ENCODE results near the gene CLCA1.
A peak's percentile ranks its signal among the peaks of the same experiment; 100 is the strongest.

The CLCA1 gene

GRCh38 chr1:86507935-86508582, 39.3 kb downstream of the CLCA1 start:
- Histone ChIP-seq H3K18ac (ENCODE audit: low read length) (no peak overlapping the region), H3K4me1 (ENCODE audit: control insufficient read depth in 1 of 2, insufficient read depth in 2 of 2, low read length in 2 of 2) (peaks cover 8% of the 10 kb centered on the region in 2 experiments), H3K79me2 (ENCODE audit: control insufficient read depth, insufficient read depth, low read length, poor library complexity) (peaks cover 2% of the 10 kb centered on the region), H3K4ac (ENCODE audit: low read depth, low read length) (no peak overlapping the region), H4K12ac (ENCODE audit: low read depth, low read length) (no peak overlapping the region), H3K4me3 (ENCODE audit: low read depth, low read length) (no peak overlapping the region), H3K4me2 (ENCODE audit: low read length) (no peak overlapping the region), H2BK5ac (ENCODE audit: low read depth, low read length, poor library complexity) (no peak overlapping the region), H3K23ac (ENCODE audit: low read length) (no peak overlapping the region), H4K91ac (ENCODE audit: low read depth, low read length) (no peak overlapping the region), H3K79me1 (ENCODE audit: low read length) (peaks cover 11% of the 10 kb centered on the region), H3K14ac (ENCODE audit: low read length) (no peak overlapping the region), H3K9ac (ENCODE audit: low read length) (no peak overlapping the region), H3K27ac (ENCODE audit: low read depth, low read length) (no peak overlapping the region), H3K9me3 (ENCODE audit: insufficient read depth, low read depth, low read length) (no peaks in the 10 kb centered on the region), H3K36me3 (ENCODE audit: control insufficient read depth in 1 of 2, insufficient read depth in 2 of 2, low read length in 2 of 2) (no peaks in the 10 kb centered on the region), H2BK120ac (ENCODE audit: insufficient read depth, low read length, poor library complexity) (no peak overlapping the region), H2BK12ac (ENCODE audit: low read length) (no peak overlapping the region), H3K27me3 (ENCODE audit: insufficient read depth, low read length) (no peaks in the 10 kb centered on the region), H2AFZ (ENCODE audit: insufficient read depth, low read length, poor library complexity) (no peak overlapping the region), H2AK5ac (ENCODE audit: low read length) (no peak overlapping the region), H4K8ac (ENCODE audit: low read depth, low read length) (no peak overlapping the region)
- WGBS (ENCODE audit: extremely low coverage, insufficient coverage, insufficient read length), result no CpG with 5 or more reads among the region's 13 CpGs
- DNase-seq, result peak in 1 of 2 donors; percentile 39

GRCh38 chr1:86508583-86508969, 39.8 kb downstream of the CLCA1 start:
- H3K4ac ChIP-seq (ENCODE audit: low read depth, low read length), result no peak overlapping the region
- no peak overlapping the region for H3K18ac ChIP-seq (ENCODE audit: low read length)
- H3K9ac ChIP-seq (ENCODE audit: low read length), result no peak overlapping the region
- no peak overlapping the region for H2AFZ ChIP-seq (ENCODE audit: insufficient read depth, low read length, poor library complexity)
- H2BK5ac ChIP-seq (ENCODE audit: low read depth, low read length, poor library complexity), result no peak overlapping the region
- no peaks in the 10 kb centered on the region for H3K27me3 ChIP-seq (ENCODE audit: insufficient read depth, low read length)
- H3K23ac ChIP-seq (ENCODE audit: low read length), result no peak overlapping the region
- WGBS (ENCODE audit: extremely low coverage, insufficient coverage, insufficient read length), result no CpG with 5 or more reads among the region's 2 CpGs
- no peak overlapping the region for H3K4me3 ChIP-seq (ENCODE audit: low read depth, low read length)
- DNase-seq, result peak in 1 of 2 donors; percentile 74
- no peak overlapping the region for H4K91ac ChIP-seq (ENCODE audit: low read depth, low read length)
- no peak overlapping the region for H3K14ac ChIP-seq (ENCODE audit: low read length)
- H4K12ac ChIP-seq (ENCODE audit: low read depth, low read length), result no peak overlapping the region
- H4K8ac ChIP-seq (ENCODE audit: low read depth, low read length), result no peak overlapping the region
- peaks cover 6% of the 10 kb centered on the region for H3K79me1 ChIP-seq (ENCODE audit: low read length)
- H2AK5ac ChIP-seq (ENCODE audit: low read length), result no peak overlapping the region
- H3K4me2 ChIP-seq (ENCODE audit: low read length), result no peak overlapping the region
- peaks cover under 1% of the 10 kb centered on the region for H3K79me2 ChIP-seq (ENCODE audit: control insufficient read depth, insufficient read depth, low read length, poor library complexity)
- H2BK12ac ChIP-seq (ENCODE audit: low read length), result no peak overlapping the region
- no peaks in the 10 kb centered on the region for H3K9me3 ChIP-seq (ENCODE audit: insufficient read depth, low read depth, low read length)
- H3K4me1 ChIP-seq (ENCODE audit: control insufficient read depth in 1 of 2, insufficient read depth in 2 of 2, low read length in 2 of 2), result peaks cover 3% of the 10 kb centered on the region in 2 experiments
- no peak overlapping the region for H2BK120ac ChIP-seq (ENCODE audit: insufficient read depth, low read length, poor library complexity)
- H3K27ac ChIP-seq (ENCODE audit: low read depth, low read length), result no peak overlapping the region
- H3K36me3 ChIP-seq (ENCODE audit: control insufficient read depth in 1 of 2, insufficient read depth in 2 of 2, low read length in 2 of 2), result no peaks in the 10 kb centered on the region

GRCh38 chr1:86515597-86515996, 46.9 kb downstream of the CLCA1 start:
- Histone ChIP-seq H3K36me3 (ENCODE audit: control insufficient read depth in 1 of 2, insufficient read depth in 2 of 2, low read length in 2 of 2) (no peaks in the 10 kb centered on the region), H4K91ac (ENCODE audit: low read depth, low read length) (no peak overlapping the region), H3K4me1 (ENCODE audit: control insufficient read depth in 1 of 2, insufficient read depth in 2 of 2, low read length in 2 of 2) (peaks cover 2% of the 10 kb centered on the region in 2 experiments), H3K14ac (ENCODE audit: low read length) (no peak overlapping the region), H2AK5ac (ENCODE audit: low read length) (no peak overlapping the region), H3K27me3 (ENCODE audit: insufficient read depth, low read length) (no peaks in the 10 kb centered on the region), H2BK5ac (ENCODE audit: low read depth, low read length, poor library complexity) (no peak overlapping the region), H3K9ac (ENCODE audit: low read length) (no peak overlapping the region), H3K27ac (ENCODE audit: low read depth, low read length) (no peak overlapping the region), H2BK12ac (ENCODE audit: low read length) (no peak overlapping the region), H3K79me1 (ENCODE audit: low read length) (no peaks in the 10 kb centered on the region), H3K4me2 (ENCODE audit: low read length) (no peak overlapping the region), H2BK120ac (ENCODE audit: insufficient read depth, low read length, poor library complexity) (no peak overlapping the region), H3K9me3 (ENCODE audit: insufficient read depth, low read depth, low read length) (no peaks in the 10 kb centered on the region), H3K4me3 (ENCODE audit: low read depth, low read length) (no peak overlapping the region), H4K8ac (ENCODE audit: low read depth, low read length) (no peak overlapping the region), H3K79me2 (ENCODE audit: control insufficient read depth, insufficient read depth, low read length, poor library complexity) (no peaks in the 10 kb centered on the region), H3K18ac (ENCODE audit: low read length) (no peak overlapping the region), H2AFZ (ENCODE audit: insufficient read depth, low read length, poor library complexity) (no peak overlapping the region), H3K23ac (ENCODE audit: low read length) (no peak overlapping the region), H3K4ac (ENCODE audit: low read depth, low read length) (no peak overlapping the region), H4K12ac (ENCODE audit: low read depth, low read length) (no peak overlapping the region)
- WGBS (ENCODE audit: extremely low coverage, insufficient coverage, insufficient read length), result no CpG with 5 or more reads among the region's 2 CpGs
- peak in 1 of 2 donors; percentile 58 for DNase-seq

- H2AFZ ChIP-seq (ENCODE audit: insufficient read depth, low read length, poor library complexity), result no peak overlapping the region
- no peak overlapping the region for H3K9ac ChIP-seq (ENCODE audit: low read length)
- H2AK5ac ChIP-seq (ENCODE audit: low read length), result no peak overlapping the region
- no peak overlapping the region for H3K18ac ChIP-seq (ENCODE audit: low read length)
- H3K36me3 ChIP-seq (ENCODE audit: control insufficient read depth in 1 of 2, insufficient read depth in 2 of 2, low read length in 2 of 2), result no peaks in the 10 kb centered on the region
- H2BK12ac ChIP-seq (ENCODE audit: low read length), result no peak overlapping the region
- no peaks in the 10 kb centered on the region for H3K9me3 ChIP-seq (ENCODE audit: insufficient read depth, low read depth, low read length)
- peaks cover 2% of the 10 kb centered on the region in 2 experiments for H3K4me1 ChIP-seq (ENCODE audit: control insufficient read depth in 1 of 2, insufficient read depth in 2 of 2, low read length in 2 of 2)
- no peaks in the 10 kb centered on the region for H3K79me1 ChIP-seq (ENCODE audit: low read length)
- no peaks in the 10 kb centered on the region for H3K79me2 ChIP-seq (ENCODE audit: control insufficient read depth, insufficient read depth, low read length, poor library complexity)
- H3K4me3 ChIP-seq (ENCODE audit: low read depth, low read length), result no peak overlapping the region
- H2BK5ac ChIP-seq (ENCODE audit: low read depth, low read length, poor library complexity), result no peak overlapping the region
- H4K8ac ChIP-seq (ENCODE audit: low read depth, low read length), result no peak overlapping the region
- no peak overlapping the region for H4K91ac ChIP-seq (ENCODE audit: low read depth, low read length)
- H3K14ac ChIP-seq (ENCODE audit: low read length), result no peak overlapping the region
- H3K4ac ChIP-seq (ENCODE audit: low read depth, low read length), result no peak overlapping the region
- no CpG with 5 or more reads among the region's 1 CpG for WGBS (ENCODE audit: extremely low coverage, insufficient coverage, insufficient read length)
- no peak overlapping the region for H3K23ac ChIP-seq (ENCODE audit: low read length)
- peak; percentile 40 to 73 for DNase-seq
- no peak overlapping the region for H2BK120ac ChIP-seq (ENCODE audit: insufficient read depth, low read length, poor library complexity)
- no peaks in the 10 kb centered on the region for H3K27me3 ChIP-seq (ENCODE audit: insufficient read depth, low read length)
- no peak overlapping the region for H3K27ac ChIP-seq (ENCODE audit: low read depth, low read length)
- no peak overlapping the region for H4K12ac ChIP-seq (ENCODE audit: low read depth, low read length)
- no peak overlapping the region for H3K4me2 ChIP-seq (ENCODE audit: low read length)
Observed at GRCh38 chr1:86516335-86516734, 47.6 kb downstream of the CLCA1 start.

Data from trophoblast cell (in vitro differentiated cells and primary cell).